NCI-H1930 (cell line): Measurements from ENCODE around the gene HLA-DPB1.
"Not testable (repeated sequence)": the region's sequence is repeated elsewhere in the genome, so short reads cannot be mapped to it uniquely, and the experiment has no call there.

Experiments
- DNase-seq, 2 experiments: peaks; one replicate each; lab custom pipeline; 2025; lab: John Stamatoyannopoulos, UW

HLA-DPB1 gene

GRCh38 chr6:33071569-33071968 is 4.2 kb upstream of the HLA-DPB1 start:
- no peak for DNase-seq

GRCh38 chr6:33072508-33073100 is 3.2 kb upstream of the HLA-DPB1 start:
- no peak for DNase-seq

GRCh38 chr6:33073431-33073871 is 2.3 kb upstream of the HLA-DPB1 start, which contains the start of gene HLA-DPA1:
HLA-DPA1 (minus strand) TSS chr6:33073649.
- DNase-seq = no peak

- no peak for DNase-seq
Observed at GRCh38 chr6:33075208-33075567, 602 bp upstream of the HLA-DPB1 start.

GRCh38 chr6:33076406-33076934 is 680 bp downstream of the HLA-DPB1 start:
- DNase-seq = no peak

- no peak for DNase-seq
Observed at GRCh38 chr6:33077908-33078307, 2.1 kb downstream of the HLA-DPB1 start.

- DNase-seq = no peak
Observed at GRCh38 chr6:33078442-33078841, 2.7 kb downstream of the HLA-DPB1 start.

GRCh38 chr6:33078919-33079521 is 3.2 kb downstream of the HLA-DPB1 start:
- DNase-seq = no peak

GRCh38 chr6:33079580-33079979 is 3.8 kb downstream of the HLA-DPB1 start:
- no peak for DNase-seq

- no peak for DNase-seq
Observed at GRCh38 chr6:33080127-33081089, 4.6 kb downstream of the HLA-DPB1 start.

- DNase-seq = no peak
Observed at GRCh38 chr6:33081098-33081824, 5.5 kb downstream of the HLA-DPB1 start.

GRCh38 chr6:33082702-33083101 is 6.9 kb downstream of the HLA-DPB1 start:
- peak in 1 of 2 experiments; percentile 64 for DNase-seq

- no peak for DNase-seq
Observed at GRCh38 chr6:33085627-33086026, 9.8 kb downstream of the HLA-DPB1 start.

GRCh38 chr6:33088258-33088930 is 12.6 kb downstream of the HLA-DPB1 start:
- DNase-seq = no peak

- DNase-seq = no peak
Observed at GRCh38 chr6:33088931-33089620, 13.3 kb downstream of the HLA-DPB1 start.

- DNase-seq = no peak
Observed at GRCh38 chr6:33091957-33092356, 16.2 kb downstream of the HLA-DPB1 start.

- DNase-seq = no peak
Observed at GRCh38 chr6:33092385-33092784, 16.6 kb downstream of the HLA-DPB1 start.

- no peak for DNase-seq
Observed at GRCh38 chr6:33093855-33094254, 18.1 kb downstream of the HLA-DPB1 start.

GRCh38 chr6:33095681-33096080 is 19.9 kb downstream of the HLA-DPB1 start:
- no peak for DNase-seq

- not testable (repeated sequence) for DNase-seq
Observed at GRCh38 chr6:33101121-33101737, 25.4 kb downstream of the HLA-DPB1 start.
